ENCODE measurements around the gene SOAT1. TPM values are rescaled to one million over a fixed set of nuclear protein-coding genes. Genes with fewer than 3 reads are reported as not detected.

Gene SOAT1
- total RNA-seq, 1 experiment from 2014 or later: 43.0 TPM

- Histone ChIP-seq H3K4me3 (ENCODE audit: low read depth, low read length) (no peak overlapping the region), H3K27me3 (replicated peaks; ENCODE audit: control insufficient read depth, insufficient read depth, low read length) (no peaks in the 10 kb centered on the region), H3K36me3 (ENCODE audit: control insufficient read depth, insufficient read depth, low read length) (no peaks in the 10 kb centered on the region), H3K9me3 (0 out of 2 replicates have a peak, but pooled peaks cover 4% of the 10 kb centered on the region), H3K4me1 (peaks cover 9% of the 10 kb centered on the region)
- Mint-ChIP-seq H3K4me1 (ENCODE audit: low read depth, unreplicated experiment) (peaks cover 19% of the 10 kb centered on the region), H3K36me3 (ENCODE audit: insufficient read depth, unreplicated experiment) (peaks cover 31% of the 10 kb centered on the region), H3K4me3 (ENCODE audit: unreplicated experiment) (no peak overlapping the region), H3K27ac (ENCODE audit: unreplicated experiment) (no peak overlapping the region), H3K27me3 (ENCODE audit: insufficient read depth, unreplicated experiment) (no peaks in the 10 kb centered on the region), H3K9me3 (ENCODE audit: unreplicated experiment) (no peaks in the 10 kb centered on the region)
- TF ChIP-seq CTCF (IDR thresholded peaks at IDR 0.05; ENCODE audit: insufficient read depth in 1 of 2, low read depth in 1 of 2, low read length in 1 of 2, severe bottlenecking in 1 of 2, unreplicated experiment in 1 of 2): no peak
- CTCF ChIA-PET: no interaction called here
- POLR2A ChIA-PET: no interaction called here
- intact Hi-C loops (cut with micrococcal nuclease; ENCODE audit: unreplicated experiment): no loop called here
- BruUV-seq (replicated peaks): no TSS peak
- DNase-seq: no peak
Observed at GRCh38 chr1:179327196-179327595, 33.6 kb downstream of the SOAT1 start.

GRCh38 chr1:179327679-179328078 is 34.1 kb downstream of the SOAT1 start:
- BruUV-seq (replicated peaks): no TSS peak
- ChIA-PET POLR2A (no interaction called here), CTCF (no interaction called here)
- H3K36me3 Mint-ChIP-seq (ENCODE audit: insufficient read depth, unreplicated experiment): peaks cover 26% of the 10 kb centered on the region
- Histone ChIP-seq H3K27me3 (replicated peaks; ENCODE audit: control insufficient read depth, insufficient read depth, low read length) (no peaks in the 10 kb centered on the region), H3K4me1 (peaks cover 14% of the 10 kb centered on the region), H3K36me3 (ENCODE audit: control insufficient read depth, insufficient read depth, low read length) (no peaks in the 10 kb centered on the region), H3K9me3 (0 out of 2 replicates have a peak, but pooled peaks cover 4% of the 10 kb centered on the region), H3K4me3 (ENCODE audit: low read depth, low read length) (no peak overlapping the region)
- H3K27ac Mint-ChIP-seq (ENCODE audit: unreplicated experiment): no peak overlapping the region
- H3K4me3 Mint-ChIP-seq (ENCODE audit: unreplicated experiment): no peak overlapping the region
- H3K4me1 Mint-ChIP-seq (ENCODE audit: low read depth, unreplicated experiment): peaks cover 19% of the 10 kb centered on the region
- H3K9me3 Mint-ChIP-seq (ENCODE audit: unreplicated experiment): no peaks in the 10 kb centered on the region
- DNase-seq: no peak
- H3K27me3 Mint-ChIP-seq (ENCODE audit: insufficient read depth, unreplicated experiment): no peaks in the 10 kb centered on the region
- TF ChIP-seq CTCF (IDR thresholded peaks at IDR 0.05; ENCODE audit: insufficient read depth in 1 of 2, low read depth in 1 of 2, low read length in 1 of 2, severe bottlenecking in 1 of 2, unreplicated experiment in 1 of 2): no peak
- intact Hi-C loops (cut with micrococcal nuclease; ENCODE audit: unreplicated experiment): no loop called here

GRCh38 chr1:179329862-179330261 is 36.3 kb downstream of the SOAT1 start:
- POLR2A ChIA-PET: no interaction called here
- Histone ChIP-seq H3K9me3 (0 out of 2 replicates have a peak, but pooled peaks cover 4% of the 10 kb centered on the region), H3K36me3 (ENCODE audit: control insufficient read depth, insufficient read depth, low read length) (no peaks in the 10 kb centered on the region), H3K4me3 (ENCODE audit: low read depth, low read length) (no peak overlapping the region), H3K27me3 (replicated peaks; ENCODE audit: control insufficient read depth, insufficient read depth, low read length) (no peaks in the 10 kb centered on the region), H3K4me1 (peaks cover 15% of the 10 kb centered on the region)
- TF ChIP-seq CTCF (IDR thresholded peaks at IDR 0.05; ENCODE audit: insufficient read depth in 1 of 2, low read depth in 1 of 2, low read length in 1 of 2, severe bottlenecking in 1 of 2, unreplicated experiment in 1 of 2): no peak
- intact Hi-C loops (cut with micrococcal nuclease; ENCODE audit: unreplicated experiment): no loop called here
- Mint-ChIP-seq H3K36me3 (ENCODE audit: insufficient read depth, unreplicated experiment) (peaks cover 26% of the 10 kb centered on the region), H3K4me1 (ENCODE audit: low read depth, unreplicated experiment) (peaks cover 21% of the 10 kb centered on the region), H3K27me3 (ENCODE audit: insufficient read depth, unreplicated experiment) (no peaks in the 10 kb centered on the region), H3K27ac (ENCODE audit: unreplicated experiment) (no peak overlapping the region), H3K9me3 (ENCODE audit: unreplicated experiment) (no peaks in the 10 kb centered on the region), H3K4me3 (ENCODE audit: unreplicated experiment) (no peak overlapping the region)
- no TSS peak for BruUV-seq (replicated peaks)
- no peak for DNase-seq
- CTCF ChIA-PET: no interaction called here
